GM13977 (cell line): Measurements from ENCODE around the gene NEMP1.
A peak's percentile ranks its signal among the peaks of the same experiment; 100 is the strongest.

Experiments used
- DNase-seq: peaks from one replicate; pipeline ENCODE4 v3.0.0; 2012; ENCODE audit warnings: low spot score
- in situ Hi-C: fragments of 300-500 bp; cut with MboI; formaldehyde crosslinking; loops from one replicate; pipeline ENCODE4 v1.12.0; 2022; ENCODE audit warnings: low sequenced_read_pairs, low pct_unique_long_range_greater_than_20kb, mixed read lengths, inconsistent platforms; ENCODE audit not compliant: unreplicated experiment
- TF ChIP-seq, protein P1 (sequence below): IDR thresholded peaks from 2 replicates; pipeline ENCODE4 v1.5.1; 2012; ENCODE audit warnings: mild to moderate bottlenecking, control low read depth; ENCODE audit not compliant: insufficient read depth; ENCODE audit errors: extremely low read depth, missing control alignments

The NEMP1 gene

DNA sequence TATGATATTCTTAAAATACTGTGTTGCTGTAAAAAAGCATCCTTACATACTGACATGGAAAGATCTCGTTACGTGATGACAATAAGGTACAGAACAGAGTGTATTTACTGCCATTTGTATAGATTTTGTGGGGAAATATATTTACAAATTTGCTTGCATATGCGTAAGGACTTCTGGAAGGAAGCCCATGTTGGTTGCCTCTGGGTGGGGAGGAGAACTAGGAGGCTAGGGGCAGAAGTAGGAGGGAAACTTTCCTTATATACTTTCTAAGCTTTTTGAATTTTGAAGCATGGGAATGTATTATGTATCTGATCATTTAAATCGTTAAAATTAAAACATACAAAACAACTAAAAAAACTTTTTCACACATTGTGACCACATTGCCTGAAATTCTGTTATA lies 38.4 kb downstream of the NEMP1 start:
- TF ChIP-seq, protein P1, sequence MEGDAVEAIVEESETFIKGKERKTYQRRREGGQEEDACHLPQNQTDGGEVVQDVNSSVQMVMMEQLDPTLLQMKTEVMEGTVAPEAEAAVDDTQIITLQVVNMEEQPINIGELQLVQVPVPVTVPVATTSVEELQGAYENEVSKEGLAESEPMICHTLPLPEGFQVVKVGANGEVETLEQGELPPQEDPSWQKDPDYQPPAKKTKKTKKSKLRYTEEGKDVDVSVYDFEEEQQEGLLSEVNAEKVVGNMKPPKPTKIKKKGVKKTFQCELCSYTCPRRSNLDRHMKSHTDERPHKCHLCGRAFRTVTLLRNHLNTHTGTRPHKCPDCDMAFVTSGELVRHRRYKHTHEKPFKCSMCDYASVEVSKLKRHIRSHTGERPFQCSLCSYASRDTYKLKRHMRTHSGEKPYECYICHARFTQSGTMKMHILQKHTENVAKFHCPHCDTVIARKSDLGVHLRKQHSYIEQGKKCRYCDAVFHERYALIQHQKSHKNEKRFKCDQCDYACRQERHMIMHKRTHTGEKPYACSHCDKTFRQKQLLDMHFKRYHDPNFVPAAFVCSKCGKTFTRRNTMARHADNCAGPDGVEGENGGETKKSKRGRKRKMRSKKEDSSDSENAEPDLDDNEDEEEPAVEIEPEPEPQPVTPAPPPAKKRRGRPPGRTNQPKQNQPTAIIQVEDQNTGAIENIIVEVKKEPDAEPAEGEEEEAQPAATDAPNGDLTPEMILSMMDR = no peak
- in situ Hi-C loops = no loop called here
- DNase-seq = no peak

GRCh38 chr12:57039016-57039798 lies 39.4 kb downstream of the NEMP1 start:
- TF ChIP-seq, protein P1 = no peak
- no peak for DNase-seq

DNA sequence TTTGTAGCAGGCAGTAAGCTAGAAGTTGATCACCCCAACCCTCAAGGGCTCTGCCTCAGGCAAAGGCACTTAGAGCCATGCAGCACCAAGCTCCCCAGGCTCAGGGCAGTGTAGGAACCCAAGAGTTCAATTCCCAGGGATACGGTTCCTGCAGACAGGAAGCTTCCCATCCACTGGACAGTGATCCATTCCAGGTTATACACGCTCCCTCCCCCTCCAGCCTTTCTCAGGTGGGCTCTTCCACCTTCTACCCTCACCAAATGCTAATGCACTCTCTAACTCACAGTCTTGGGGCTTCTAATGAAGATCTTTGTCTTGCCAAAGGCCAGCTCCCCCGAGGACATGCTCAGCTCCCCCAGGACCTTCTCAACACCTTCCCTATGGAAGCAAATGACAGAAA lies 41.3 kb downstream of the NEMP1 start:
- in situ Hi-C loops = no loop called here
- TF ChIP-seq, protein P1 = no peak
- no peak for DNase-seq

More at GRCh38 chr12:57039016-57039798, 39.4 kb downstream of the NEMP1 start:
- in situ Hi-C loops = no loop called here

DNA sequence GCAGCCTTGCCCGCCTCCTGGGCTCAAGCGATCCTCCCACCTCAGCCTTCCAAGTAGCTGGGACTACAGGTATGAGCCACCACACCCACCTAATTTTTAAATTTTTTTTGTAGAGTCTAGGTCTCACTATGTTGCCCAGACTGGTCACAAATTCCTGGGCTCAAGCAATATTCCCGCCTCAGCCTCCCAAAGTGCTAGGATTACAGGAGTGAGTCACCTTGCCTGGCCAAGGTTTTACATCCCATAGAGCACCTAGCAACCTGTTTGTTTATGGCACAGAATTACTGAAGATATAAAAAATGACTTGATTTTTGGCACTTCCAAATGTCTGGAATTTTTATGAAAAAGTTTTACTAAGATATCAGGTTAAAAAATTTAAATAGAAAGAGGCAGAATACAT lies 45.2 kb downstream of the NEMP1 start:
- no peak for DNase-seq
- in situ Hi-C loops = no loop called here
- TF ChIP-seq, protein P1 = no peak

DNA sequence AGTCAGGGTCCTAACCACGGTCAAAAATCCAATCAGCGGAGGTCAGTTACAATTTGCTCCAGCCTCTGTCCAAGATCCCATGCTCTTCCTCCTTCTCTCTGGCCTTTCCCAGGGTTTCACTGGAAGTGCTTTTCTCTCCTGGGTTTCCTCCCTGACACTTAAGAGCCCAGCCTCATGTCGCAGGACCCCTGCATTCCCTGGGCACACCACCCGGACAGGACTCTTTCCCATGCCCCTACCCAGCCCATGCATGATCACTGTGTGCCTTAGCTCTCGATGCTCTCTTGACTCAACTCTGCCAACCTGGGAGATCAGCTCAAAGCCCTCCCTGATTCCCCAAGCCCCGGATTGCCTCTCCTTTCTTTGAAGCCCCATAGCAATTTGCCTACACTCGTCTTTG lies 46.8 kb downstream of the NEMP1 start:
- in situ Hi-C loops = no loop called here
- DNase-seq = no peak
- TF ChIP-seq, protein P1 = no peak

DNA sequence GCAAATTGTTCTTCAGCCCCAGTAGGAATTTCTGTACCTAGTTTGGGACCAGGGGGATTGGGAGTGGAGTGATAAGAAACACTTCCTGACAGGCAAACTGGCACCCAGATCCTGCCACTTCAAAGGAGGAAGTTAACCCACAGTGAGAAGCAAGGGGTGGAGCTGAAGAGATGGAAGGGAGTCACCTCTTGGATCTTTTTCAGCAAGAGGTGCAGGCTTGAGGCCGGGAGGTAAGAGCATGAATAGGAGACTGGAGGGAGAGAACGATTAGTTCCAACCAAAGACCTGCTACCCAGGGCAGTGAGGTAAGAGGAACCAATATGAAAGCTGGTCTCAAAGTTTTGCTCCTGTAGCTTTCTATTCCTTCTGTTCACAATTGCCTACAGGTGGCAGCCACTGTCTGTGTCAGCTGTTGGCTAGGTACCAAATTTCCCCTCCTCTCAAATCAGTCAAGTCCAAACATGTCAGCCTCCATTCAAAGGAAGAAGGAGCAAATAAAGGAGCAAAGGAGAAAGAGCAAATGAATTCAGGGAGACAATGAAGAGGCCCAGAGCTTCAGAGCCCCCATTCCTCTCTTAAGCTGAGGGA lies 47.4 kb downstream of the NEMP1 start:
- in situ Hi-C loops = no loop called here
- TF ChIP-seq, protein P1 = peak; percentile 30
- peak; percentile 47 for DNase-seq
